Effector CD4-positive, alpha-beta T cell (primary cell): ENCODE results near the gene SBF2.
"Not testable (repeated sequence)": the region's sequence is repeated elsewhere in the genome, so short reads cannot be mapped to it uniquely, and the experiment has no call there.

Experiments used
- DNase-seq: peaks from one replicate; pipeline ENCODE4 v3.0.0-alpha.2; 2020

Gene SBF2

DNA sequence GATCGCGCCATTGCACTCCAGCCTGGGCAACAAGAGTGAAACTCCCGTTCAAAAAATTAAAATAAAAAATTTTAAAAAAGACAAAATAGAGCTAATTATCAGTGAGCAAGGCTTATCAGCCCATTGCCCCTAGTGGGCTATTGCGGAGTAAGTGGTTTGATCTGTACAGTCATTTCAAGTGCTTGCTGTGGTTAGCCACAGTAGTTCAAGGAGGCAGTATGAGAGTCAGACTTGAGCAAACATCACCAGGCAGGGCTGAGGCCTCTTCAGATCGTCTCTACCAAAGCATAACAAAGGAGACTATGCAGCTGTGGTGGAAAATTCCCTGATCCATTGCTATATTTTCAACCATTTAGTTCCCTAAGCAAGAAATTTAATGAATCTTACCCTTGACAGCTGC is 4.3 kb upstream of the SBF2 start:
- DNase-seq: no peak

DNA sequence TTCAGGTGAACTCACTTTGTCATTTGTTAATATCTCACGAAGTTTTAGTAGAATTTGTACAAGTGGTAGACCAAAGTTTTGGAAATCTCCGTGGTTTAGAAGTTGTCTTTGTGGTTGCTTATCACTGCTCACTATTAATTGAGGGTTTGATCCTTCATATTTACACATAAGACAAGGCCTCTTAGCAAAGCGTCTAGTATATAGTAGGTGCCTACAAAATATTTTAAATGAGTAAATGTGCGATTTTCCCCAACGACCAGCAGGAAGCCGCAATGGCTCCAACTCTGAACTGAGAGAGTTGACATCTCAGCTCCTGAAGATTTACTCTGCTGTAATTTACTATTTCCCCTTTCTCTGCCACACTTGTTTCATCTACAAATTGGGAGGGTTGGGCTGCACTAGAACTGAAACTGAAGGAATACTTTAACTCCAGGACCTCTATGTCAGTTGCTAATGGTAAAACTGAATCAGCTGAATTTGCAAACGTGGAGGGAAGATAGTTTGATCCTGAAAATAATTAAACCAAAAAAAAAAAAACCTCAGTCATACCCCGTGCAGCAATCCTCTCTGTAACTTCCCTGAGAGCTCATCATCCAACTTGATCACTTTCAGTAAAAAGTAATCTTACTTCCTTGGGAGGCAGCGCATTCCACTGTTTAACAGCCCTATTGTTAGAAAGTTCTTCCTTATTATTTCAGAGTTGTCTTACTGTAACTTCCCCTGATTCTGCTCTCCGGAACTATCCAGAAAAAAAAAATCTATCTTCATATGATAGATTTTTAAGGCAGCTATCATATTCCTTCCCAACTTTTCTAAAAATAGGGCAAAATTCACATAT is 1.3 kb upstream of the SBF2 start:
- DNase-seq: no peak

DNA sequence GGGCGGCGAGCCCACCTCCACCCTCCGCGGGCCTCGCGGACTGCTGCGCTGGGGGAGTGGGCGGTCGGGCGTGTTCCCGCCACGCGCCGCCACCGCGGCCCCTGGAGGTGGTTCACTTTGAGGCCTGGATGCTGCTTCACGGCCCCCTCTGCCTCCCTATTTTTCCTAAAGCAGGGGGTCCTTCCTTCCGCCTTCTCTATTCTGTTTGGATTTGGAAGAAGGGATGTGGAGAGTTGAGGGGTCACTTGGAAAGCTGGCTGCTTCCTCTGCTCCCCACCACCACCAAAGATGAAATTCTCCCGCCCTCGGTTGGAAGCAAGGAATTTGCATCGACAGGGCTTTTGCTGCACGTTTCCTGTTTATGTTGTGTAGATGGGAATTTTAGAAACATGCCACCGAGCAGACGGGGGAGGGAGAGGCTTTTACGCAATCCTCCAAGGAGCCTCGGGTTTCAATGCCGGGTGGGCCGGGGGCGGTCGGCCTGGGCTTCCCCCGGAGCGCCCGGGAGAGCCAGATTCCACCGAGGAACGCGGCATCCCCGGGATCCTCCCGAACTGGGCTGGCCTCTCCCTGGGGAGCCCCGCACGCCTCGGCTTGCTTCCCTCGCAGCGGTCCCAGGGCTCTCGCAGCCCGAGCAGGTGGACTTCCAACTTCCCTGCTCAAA is 403 bp upstream of the SBF2 start:
- DNase-seq: no peak

DNA sequence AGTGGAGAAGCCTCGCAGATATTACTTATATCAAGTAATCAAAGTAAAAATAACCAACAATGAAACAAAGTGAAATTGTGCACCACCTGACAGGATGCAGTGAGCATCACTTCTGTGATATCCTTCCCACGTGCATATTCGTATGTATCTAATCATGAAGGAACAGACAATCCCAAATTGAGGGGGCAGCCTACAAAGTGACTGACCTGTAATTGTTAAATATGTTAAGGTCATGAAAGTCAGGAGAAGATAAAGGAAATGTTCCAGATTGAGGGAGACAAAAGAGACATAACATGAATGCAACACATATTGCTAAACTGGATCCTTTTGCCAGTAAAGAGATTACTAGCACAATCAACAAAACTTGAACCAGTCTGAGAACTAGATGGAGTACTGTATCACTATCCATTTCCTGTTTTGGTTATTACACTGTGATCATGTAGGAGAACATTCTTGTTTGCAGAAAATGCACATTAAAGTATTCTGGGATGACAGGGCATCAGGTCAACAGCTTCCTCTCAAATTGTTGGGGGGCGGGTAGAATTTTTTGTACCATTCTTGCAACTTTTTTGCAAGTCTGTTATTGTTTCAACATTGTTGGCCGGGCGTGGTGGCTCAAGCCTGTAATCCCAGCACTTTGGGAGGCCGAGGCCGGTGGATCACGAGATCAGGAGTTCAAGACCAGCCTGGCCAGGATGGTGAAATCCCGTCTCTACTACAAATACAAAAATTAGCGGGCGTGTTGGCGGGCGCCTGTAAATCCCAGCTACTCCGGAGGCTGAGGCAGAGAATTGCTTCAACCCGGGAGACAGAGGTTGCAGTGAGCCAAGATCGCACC is 2.0 kb downstream of the SBF2 start:
- DNase-seq: no peak

DNA sequence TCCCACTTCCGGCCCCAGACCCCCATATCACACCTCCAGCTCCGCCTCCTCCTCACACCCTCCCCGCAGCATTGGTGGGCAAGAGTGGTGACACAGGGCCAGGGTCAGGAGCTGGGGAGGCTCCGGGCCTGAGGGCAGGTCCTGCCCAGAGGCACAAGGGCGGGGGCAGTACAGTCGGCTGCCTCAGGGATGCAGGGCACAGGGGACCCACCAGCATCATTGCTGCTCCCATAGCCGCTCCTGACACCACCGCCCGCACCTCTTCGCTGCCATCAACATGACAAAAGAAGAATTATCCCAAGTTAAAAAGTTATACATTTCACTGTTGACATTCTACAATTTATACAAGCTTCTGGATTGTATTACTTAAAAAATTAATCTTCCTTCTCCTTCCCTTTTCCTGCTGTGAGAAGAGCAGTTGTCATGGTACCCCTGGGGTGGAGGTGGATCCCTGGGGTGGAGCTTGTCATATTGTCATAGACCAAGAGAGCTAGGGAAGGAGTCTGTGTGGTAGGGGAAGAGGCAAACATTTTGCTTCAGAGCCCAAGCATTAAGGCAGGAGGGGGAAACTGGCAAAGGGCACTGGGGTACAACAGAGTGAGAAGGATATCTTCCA is 4.1 kb downstream of the SBF2 start:
- no peak for DNase-seq

DNA sequence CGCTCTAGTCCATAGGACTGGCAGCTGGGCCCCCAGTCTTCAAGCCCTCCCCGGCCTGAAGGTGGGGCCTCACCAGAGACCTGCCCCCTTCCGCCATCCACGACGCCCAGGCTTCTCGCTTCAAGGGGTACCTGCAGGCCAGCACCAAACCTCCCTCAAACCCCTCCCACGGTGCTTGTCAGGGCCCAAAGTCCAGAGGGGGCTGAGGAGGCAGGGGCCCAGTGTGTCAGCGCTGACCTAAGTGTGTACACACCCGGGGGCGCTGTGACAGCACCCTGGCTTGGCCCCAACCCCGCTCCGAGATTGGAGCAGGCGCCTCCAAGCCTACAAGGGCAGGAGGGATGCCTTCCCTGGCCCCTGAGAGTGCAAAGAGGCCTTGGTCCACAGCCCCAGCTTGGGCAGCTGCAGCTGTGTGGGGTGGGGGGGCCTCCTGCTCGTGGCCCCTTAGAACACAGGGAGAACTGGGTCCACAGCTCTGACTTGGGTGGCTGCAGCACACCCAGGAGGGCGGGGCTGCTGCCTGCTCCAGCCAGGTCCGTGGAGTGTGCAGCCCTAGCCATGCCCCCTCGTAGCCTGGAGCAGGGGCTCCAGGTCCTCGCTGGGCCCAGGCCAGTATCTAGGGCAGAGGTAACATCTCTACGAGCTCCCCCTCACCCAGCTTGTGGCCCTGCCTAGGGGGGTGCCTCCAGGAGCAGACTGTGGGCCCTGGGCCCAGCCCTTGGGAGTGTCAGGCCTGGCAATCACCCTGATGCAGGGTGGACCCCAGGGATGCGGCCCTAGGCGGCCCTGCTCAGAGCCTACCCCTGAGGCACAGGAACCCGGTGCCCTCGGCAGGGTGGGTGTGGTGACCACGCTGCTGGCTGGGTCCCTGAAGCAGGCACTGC is 4.9 kb downstream of the SBF2 start:
- no peak for DNase-seq

DNA sequence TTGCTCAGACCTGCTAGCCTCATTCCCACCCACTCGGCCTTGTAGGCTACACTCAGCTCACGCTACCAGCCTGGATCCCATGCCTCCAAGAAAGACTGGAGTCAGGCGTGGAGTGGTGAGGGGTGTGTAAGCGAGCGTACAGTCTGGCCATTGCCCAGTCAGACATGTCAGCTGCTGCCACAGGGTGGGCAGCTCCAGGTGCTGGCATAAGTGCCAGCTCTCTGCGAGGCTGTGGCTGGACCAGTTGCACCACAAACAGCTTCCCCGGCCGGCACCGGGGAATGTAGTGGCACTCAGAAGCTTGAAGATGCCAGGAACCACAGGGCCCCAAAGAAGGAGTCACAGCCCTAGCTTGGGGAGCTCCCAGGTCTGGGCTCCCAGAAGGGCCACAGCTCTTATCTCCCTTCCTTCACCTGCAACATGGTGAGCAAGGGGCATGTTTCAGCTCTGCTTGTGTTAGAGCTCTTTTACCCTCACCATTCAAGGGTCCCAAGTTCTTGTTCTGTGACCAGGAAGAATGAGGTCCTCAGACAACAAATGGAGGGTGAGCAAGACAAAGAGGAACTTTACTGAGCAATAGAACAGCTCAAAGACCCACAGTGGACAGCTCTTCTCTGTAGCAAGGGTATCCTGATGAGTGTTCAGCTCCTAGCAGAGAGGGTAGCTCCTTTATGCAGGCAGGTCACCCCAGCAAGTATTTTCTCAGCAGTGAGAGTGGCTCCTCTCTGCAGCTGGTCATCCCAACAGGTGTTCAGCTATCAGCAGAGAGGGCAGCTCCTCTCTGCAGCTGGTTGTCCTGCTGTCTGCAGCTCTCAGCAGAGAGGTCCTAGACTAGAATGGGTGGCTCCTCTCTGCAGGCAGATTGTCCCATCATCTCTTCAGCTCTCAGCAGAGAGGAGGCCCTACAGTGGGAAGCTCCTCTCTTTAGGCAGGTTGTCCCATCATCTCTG is 6.0 kb downstream of the SBF2 start:
- DNase-seq: no peak

DNA sequence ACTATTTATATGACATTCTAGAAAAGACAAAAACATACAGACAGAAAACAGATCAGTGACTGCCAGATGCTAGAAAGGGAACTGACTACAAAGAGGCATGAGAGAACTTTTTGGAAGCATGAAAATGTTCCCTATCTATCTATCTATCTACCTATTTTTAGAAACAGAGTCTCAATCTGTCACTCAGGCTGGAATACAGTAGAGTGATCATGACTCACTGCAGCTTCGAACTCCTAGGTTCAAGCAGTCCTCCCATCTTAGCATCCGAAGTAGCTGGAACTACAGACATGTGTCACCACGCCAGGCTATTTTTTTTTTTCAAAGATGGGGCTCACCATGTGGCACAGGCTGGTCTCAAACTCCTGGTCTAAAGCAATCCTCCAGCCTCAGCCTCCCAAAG is 6.9 kb downstream of the SBF2 start:
- no peak for DNase-seq

DNA sequence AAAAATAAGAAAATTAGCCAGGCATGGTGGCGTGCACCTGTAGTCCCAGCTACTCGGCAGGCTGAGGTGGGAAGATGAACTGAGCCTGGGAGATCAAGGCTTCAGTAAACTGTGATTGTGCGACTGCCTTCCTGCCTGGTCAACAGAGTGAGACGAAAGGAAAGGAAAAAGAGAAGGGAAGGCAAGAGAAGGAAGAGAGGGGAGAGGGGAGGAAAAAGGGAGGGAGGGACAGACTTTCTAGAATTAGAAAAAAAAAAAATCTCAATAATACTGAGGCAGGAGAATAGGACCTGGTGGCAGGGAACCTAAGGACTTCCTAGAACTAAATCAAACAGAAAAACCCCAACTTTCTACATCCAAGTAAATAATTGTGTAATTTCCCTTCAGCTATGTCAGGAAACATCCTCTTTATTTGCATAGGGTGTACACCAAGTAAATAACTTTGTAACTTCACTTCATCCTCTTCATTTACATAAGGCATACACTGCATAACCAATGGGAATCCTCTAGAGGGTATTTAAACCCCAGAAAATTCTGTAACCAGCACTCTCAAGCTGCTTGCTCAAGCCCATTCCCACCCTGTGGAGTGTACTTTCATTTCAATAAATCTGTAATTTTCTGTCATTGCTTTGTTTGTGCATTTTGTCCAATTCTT is 8.7 kb downstream of the SBF2 start:
- DNase-seq: no peak

DNA sequence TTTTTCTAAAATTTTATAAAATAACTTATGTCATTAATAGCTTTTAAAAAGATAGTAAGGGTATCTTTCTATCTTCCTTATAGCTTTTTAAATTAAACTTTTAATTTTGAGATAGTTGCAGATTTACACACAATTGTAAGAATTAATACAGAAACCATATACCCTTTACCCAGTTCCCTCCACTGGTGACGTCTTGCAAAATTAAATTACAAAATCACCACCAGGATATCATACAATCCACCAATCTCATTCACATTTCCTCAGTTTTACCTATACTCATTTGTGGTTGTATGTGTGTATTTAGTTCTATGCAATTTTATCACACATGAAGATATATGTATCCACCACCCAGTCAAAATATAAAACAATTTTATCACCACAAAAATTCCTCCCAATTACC is 10.0 kb downstream of the SBF2 start:
- DNase-seq: no peak

DNA sequence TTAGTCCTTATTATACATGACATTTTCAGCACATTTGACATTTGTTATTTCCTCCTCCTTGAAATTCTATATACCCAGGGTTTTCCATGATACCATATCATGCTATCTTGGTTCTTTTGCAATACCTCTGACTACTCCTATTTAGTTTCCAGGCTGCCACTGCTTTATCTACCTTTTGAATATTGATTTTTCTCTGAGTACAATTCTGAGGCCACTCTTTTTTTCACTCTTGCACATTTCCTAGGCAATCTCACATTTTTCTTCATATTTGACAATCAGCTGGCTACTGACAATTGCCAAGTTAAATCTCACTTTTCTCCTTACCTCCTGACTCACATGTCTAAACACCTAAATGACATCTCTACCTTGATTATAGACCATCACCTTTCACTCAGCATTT is 11.9 kb downstream of the SBF2 start:
- no peak for DNase-seq

DNA sequence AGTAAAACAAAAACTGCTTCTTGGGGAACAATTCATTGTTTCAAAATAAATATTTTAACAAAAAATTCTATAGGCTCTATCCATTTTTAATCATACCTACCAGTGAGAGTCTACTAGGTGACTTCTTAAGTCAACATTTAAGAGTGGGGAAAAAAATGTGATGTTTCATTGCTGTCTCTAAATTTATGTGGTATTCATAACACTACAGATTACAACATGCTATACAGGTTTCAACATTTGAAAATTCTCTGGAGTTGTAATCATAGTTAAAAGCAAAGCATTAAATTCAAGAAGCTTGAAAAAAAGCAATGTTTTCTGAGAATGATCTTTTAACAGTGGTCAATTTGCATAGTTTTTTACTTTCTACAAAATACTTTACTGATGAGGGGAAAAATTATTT is 18.3 kb downstream of the SBF2 start:
- DNase-seq: no peak

DNA sequence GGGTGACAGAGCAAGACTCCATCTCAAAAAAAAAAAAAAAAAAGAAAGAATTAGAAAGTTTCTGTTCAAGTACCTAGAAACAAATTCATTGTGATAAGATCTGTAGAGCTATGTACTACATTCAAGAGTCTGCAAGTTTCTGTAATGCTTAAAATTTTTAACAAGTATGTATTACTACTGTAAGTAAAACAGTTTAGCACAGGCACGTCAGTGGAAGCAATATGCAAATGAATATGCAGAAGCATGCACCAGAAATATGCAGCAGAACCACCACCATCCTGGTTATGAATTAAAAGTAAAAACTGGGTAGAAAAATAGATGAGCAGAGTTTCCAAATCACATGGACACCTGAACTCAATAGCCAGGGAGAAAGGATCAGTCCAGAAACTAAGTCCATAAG is 19.3 kb downstream of the SBF2 start:
- DNase-seq: no peak

DNA sequence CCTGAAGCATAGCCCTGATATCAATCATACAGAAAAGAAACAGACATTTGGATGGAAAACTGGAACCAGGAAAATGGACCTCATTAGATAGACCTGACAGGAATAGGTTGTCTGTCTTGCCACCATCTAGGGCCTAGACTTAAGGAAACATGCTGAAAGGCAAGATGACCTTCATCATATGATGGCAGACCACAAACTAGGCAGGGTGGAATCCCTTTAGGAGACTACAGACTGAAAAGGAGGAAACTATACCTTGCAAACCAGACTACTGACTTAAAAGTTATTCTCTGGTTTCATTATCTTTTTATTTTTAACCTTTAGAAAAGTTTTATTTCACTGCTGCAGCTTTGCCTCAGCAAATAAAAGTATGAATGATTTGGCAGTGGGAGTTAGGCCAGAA is 20.3 kb downstream of the SBF2 start:
- no peak for DNase-seq

DNA sequence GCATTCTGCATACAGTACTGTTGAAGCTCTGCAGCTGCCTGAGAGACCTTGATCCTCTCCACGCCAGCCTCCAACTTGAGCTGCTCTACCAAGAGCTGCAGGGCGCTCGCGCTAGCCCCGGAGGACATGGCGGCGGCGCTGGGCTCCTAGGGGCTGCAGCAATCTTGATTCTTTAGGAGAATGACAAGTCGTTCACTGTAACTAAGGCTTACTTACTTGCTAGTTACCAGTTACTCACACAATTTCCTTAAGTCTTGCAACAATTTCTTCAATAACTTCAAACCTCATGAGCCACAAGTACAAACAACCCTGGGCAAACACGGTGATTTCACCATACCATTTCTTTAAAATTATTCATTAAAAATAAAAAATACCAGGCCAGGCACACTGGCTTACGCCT is 21.9 kb downstream of the SBF2 start:
- DNase-seq: no peak

DNA sequence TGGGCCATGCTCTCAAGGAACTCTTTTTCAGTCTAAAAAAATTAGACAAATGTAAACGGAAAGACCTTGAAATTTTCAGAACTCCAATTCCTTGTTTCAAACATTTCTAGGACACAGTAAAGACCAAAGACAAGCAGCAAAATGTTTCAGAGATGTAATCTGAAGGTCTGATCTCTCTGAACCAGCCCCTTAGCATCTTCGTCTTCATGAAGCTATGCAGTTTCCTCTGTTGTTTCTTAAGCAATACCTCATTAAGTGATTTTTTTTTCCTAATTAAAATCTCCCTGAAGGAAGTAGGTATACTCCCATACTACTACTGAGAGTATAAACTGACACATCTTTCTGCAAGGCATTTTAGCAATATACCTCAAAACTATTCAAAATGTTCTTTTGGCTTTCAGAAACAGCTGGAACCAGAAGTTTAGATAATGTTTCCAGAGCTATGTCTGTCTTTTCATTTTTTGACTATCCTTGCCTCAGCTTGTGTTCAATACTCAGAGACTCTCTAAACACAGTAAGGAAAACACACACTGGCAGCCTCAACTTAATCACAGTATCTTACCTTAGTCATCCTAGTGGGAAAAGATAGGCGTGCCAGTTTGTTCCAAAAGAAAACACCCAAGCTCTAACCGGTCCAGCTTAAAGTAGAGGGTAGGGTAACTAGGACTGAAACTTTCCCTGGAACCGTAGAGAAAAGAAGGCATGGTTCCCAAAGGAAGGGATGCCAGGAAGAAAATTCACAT is 25.1 kb downstream of the SBF2 start:
- DNase-seq: no peak

DNA sequence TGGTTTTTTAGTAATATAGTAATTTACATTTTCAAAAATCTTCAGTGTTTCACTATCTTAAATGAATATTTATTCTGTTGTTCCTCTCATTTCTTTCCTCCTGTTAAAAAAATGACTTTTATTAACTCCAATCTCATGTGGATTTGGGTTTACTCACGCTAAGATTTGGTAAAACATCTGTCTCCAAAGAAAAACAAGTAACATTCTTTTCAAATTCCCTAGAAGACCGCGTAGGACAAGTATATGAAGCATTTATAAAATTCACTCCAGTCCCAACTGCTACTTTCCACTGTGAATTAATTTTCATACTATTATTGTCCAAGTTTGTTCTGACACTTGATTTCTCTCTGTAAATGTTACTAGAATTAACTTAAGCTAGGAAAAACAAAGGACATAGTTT is 26.2 kb downstream of the SBF2 start:
- DNase-seq: no peak

DNA sequence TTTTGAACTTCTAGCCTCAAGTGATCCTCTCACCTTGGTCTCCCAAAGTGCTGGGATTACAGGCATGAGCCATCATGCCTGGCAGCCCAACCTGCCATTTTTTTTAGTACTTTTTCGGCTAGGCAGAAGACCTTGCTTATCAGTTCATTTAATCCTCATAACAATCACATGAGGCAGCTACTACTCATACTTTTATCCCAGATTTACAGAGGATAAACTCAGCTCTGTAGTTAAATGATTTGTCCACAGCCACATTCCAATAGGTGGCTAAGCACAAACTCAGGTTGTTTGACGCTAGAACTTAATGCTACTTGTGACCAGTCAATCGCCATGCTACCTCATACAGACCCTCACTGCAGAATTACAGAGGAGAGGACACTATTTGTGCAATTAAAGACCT is 28.1 kb downstream of the SBF2 start:
- no peak for DNase-seq

DNA sequence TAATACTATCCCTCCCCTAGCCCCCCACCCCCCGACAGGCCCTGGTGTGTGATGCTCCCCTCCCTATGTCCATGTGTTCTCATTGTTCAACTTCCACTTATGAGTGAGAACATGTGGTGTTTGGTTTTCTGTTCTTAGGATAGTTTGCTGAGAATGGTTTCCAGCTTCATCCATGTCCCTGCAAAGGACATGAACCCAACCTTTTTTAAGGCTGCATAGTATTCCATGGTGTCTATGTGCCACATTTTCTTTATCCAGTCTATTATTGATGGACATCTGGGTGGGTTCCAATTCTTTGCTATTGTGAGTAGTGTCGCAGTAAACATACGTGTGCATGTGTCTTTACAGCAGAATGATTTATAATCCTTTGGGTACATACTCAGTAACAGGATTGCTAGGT is 29.3 kb downstream of the SBF2 start:
- DNase-seq: not testable (repeated sequence)

DNA sequence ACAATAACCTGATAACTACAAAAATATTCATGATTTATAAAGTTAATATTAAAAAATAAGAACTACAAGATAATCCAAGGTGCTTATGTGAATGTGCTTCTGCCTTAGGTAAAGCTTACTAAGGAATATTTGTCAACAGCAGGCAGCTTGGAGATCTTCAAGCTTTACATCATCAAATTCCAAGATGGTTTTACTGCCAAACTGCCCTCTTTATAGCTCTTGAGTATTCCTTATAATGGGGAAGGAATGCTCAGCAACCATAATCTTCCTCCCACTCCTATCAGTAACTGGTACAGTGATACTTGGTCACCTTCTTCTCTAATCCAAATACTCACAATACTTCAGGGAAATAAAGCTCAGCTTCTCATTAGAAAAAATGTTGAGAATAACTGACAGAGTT is 30.1 kb downstream of the SBF2 start:
- DNase-seq: no peak
